ENCODE data around the gene C1RL. TPM values are rescaled to one million over a fixed set of nuclear protein-coding genes. Genes with fewer than 3 reads are reported as not detected.

Gene C1RL
- total RNA-seq, 5 donors from 2014 or later (not counting 1 experiment from before 2014, with no cell fraction given) = 18.1 to 36.6 (median 30.8) TPM

GRCh38 chr12:7113389-7113871 is 4.4 kb upstream of the C1RL start:
- H3K27me3 ChIP-seq (replicated peaks in 1 of 2; ENCODE audit: control insufficient read depth in 2 of 2, extremely low read depth in 1 of 2, insufficient read depth in 2 of 2, low read length in 1 of 2) = no peaks in the 10 kb centered on the region
- ATAC-seq (replicated peaks in 1 of 4) (peak; percentile 8 to 33 (median 24)), DNase-seq (peak in 21 of 35 experiments; percentile 11 to 79 (median 30))
- 58% methylated on average over 3 of the region's 5 CpGs for WGBS (ENCODE audit: insufficient coverage)
- peaks cover 6 to 18% of the 10 kb centered on the region in 2 experiments for H3K4me1 ChIP-seq (ENCODE audit: control insufficient read depth in 1 of 2, extremely low read depth in 1 of 2, insufficient read depth in 2 of 2, low read length in 2 of 2)
- no peaks in the 10 kb centered on the region for H3K9me3 ChIP-seq
- Mint-ChIP-seq H3K36me3 (peaks cover 31% of the 10 kb centered on the region), H3K9me3 (no peaks in the 10 kb centered on the region), H3K27me3 (no peaks in the 10 kb centered on the region), H3K4me3 (no peak overlapping the region), H3K4me1 (peaks cover 14 to 16% (median 15%) of the 10 kb centered on the region in 3 donors), H3K27ac (peak overlapping the region in 1 of 2 donors; percentile 28)
- ChIA-PET CTCF (interaction anchor here (0.5 to 4.1 kb wide), 11 partner anchors 18 to 816 kb away, joined by 3 to 23 read pairs (median 3); partner anchors contain the start of gene SPSB2 (in 2 of the 2)), POLR2A (interaction anchor here in 1 of 2 donors (0.8 kb wide), 1 partner anchor 390 kb away, joined by 3 read pairs; no protein-coding TSS in a partner anchor)
- no peak overlapping the region for H3K4me3 ChIP-seq (ENCODE audit: control insufficient read depth in 1 of 2, extremely low read depth in 1 of 2, low read length in 1 of 2)
- H3K36me3 ChIP-seq (ENCODE audit: control insufficient read depth in 2 of 2, extremely low read depth in 1 of 2, insufficient read depth in 1 of 2, low read length in 1 of 2) = peaks cover 0 to 25% of the 10 kb centered on the region in 2 donors
- H3K27ac ChIP-seq (ENCODE audit: low read length) = no peak overlapping the region

GRCh38 chr12:7112041-7112440 is 3.0 kb upstream of the C1RL start:
- ChIA-PET POLR2A (no interaction called here), CTCF (interaction anchor here (1.0 to 4.1 kb wide), 6 partner anchors 19 to 243 kb away, joined by 3 to 23 read pairs (median 6); partner anchors contain the start of gene SPSB2 (in 2 of the 2))
- H3K36me3 Mint-ChIP-seq = peaks cover 19% of the 10 kb centered on the region
- H3K9me3 Mint-ChIP-seq = no peaks in the 10 kb centered on the region
- no peak overlapping the region for H3K4me3 Mint-ChIP-seq
- H3K27ac ChIP-seq (ENCODE audit: low read length) = no peak overlapping the region
- WGBS (ENCODE audit: insufficient coverage) = 100% methylated on average over 1 of the region's 4 CpGs
- H3K27ac Mint-ChIP-seq = no peak overlapping the region
- H3K9me3 ChIP-seq = no peaks in the 10 kb centered on the region
- ATAC-seq (replicated peaks in 1 of 4) = no peak
- DNase-seq = no peak
- peaks cover 8 to 30% of the 10 kb centered on the region in 2 experiments for H3K4me1 ChIP-seq (ENCODE audit: control insufficient read depth in 1 of 2, extremely low read depth in 1 of 2, insufficient read depth in 2 of 2, low read length in 2 of 2)
- H3K27me3 Mint-ChIP-seq = no peaks in the 10 kb centered on the region
- peaks cover 0 to 22% of the 10 kb centered on the region in 2 donors for H3K36me3 ChIP-seq (ENCODE audit: control insufficient read depth in 2 of 2, extremely low read depth in 1 of 2, insufficient read depth in 1 of 2, low read length in 1 of 2)
- H3K4me3 ChIP-seq (ENCODE audit: control insufficient read depth in 1 of 2, extremely low read depth in 1 of 2, low read length in 1 of 2) = no peak overlapping the region
- H3K27me3 ChIP-seq (replicated peaks in 1 of 2; ENCODE audit: control insufficient read depth in 2 of 2, extremely low read depth in 1 of 2, insufficient read depth in 2 of 2, low read length in 1 of 2) = no peaks in the 10 kb centered on the region
- H3K4me1 Mint-ChIP-seq = peaks cover 23 to 27% (median 25%) of the 10 kb centered on the region in 3 donors

- Mint-ChIP-seq H3K27ac (no peak overlapping the region), H3K27me3 (no peaks in the 10 kb centered on the region), H3K36me3 (peaks cover 24% of the 10 kb centered on the region), H3K4me3 (peak overlapping the region in 1 of 3 donors; percentile 89), H3K4me1 (peaks cover 36 to 41% (median 39%) of the 10 kb centered on the region in 3 donors), H3K9me3 (peaks cover 8 to 13% (median 9%) of the 10 kb centered on the region in 3 donors)
- H3K27ac ChIP-seq (ENCODE audit: low read length) = no peak overlapping the region
- ATAC-seq (replicated peaks in 1 of 4) (no peak), DNase-seq (no peak)
- H3K4me3 ChIP-seq (ENCODE audit: control insufficient read depth in 1 of 2, extremely low read depth in 1 of 2, low read length in 1 of 2) = no peak overlapping the region
- POLR2A ChIA-PET = no interaction called here
- CTCF ChIA-PET = interaction anchor here (0.6 to 4.1 kb wide), 5 partner anchors 184 to 241 kb away, joined by 3 to 23 read pairs (median 3); partner anchors contain the start of gene SPSB2 (in 1 of the 2)
- WGBS (ENCODE audit: insufficient coverage) = 96% methylated on average over 5 of the region's 5 CpGs
- no peaks in the 10 kb centered on the region for H3K9me3 ChIP-seq
- peaks cover 8 to 33% of the 10 kb centered on the region in 2 experiments for H3K4me1 ChIP-seq (ENCODE audit: control insufficient read depth in 1 of 2, extremely low read depth in 1 of 2, insufficient read depth in 2 of 2, low read length in 2 of 2)
- no peaks in the 10 kb centered on the region for H3K27me3 ChIP-seq (replicated peaks in 1 of 2; ENCODE audit: control insufficient read depth in 2 of 2, extremely low read depth in 1 of 2, insufficient read depth in 2 of 2, low read length in 1 of 2)
- peaks cover 0 to 14% of the 10 kb centered on the region in 2 donors for H3K36me3 ChIP-seq (ENCODE audit: control insufficient read depth in 2 of 2, extremely low read depth in 1 of 2, insufficient read depth in 1 of 2, low read length in 1 of 2)
Measured at GRCh38 chr12:7110661-7111060, 1.6 kb upstream of the C1RL start.

- H3K36me3 Mint-ChIP-seq = peaks cover 24% of the 10 kb centered on the region
- peak overlapping the region in 1 of 2 donors; percentile 77 for H3K4me3 ChIP-seq (ENCODE audit: control insufficient read depth in 1 of 2, extremely low read depth in 1 of 2, low read length in 1 of 2)
- DNase-seq = no peak
- peak overlapping the region; percentile 75 to 77 for H3K27ac Mint-ChIP-seq
- peaks cover 8 to 33% of the 10 kb centered on the region in 2 experiments for H3K4me1 ChIP-seq (ENCODE audit: control insufficient read depth in 1 of 2, extremely low read depth in 1 of 2, insufficient read depth in 2 of 2, low read length in 2 of 2)
- H3K27ac ChIP-seq (ENCODE audit: low read length) = peak overlapping the region; percentile 19
- peaks cover 10 to 15% (median 11%) of the 10 kb centered on the region in 3 donors for H3K9me3 Mint-ChIP-seq
- H3K36me3 ChIP-seq (ENCODE audit: control insufficient read depth in 2 of 2, extremely low read depth in 1 of 2, insufficient read depth in 1 of 2, low read length in 1 of 2) = peaks cover 3 to 4% of the 10 kb centered on the region in 2 donors
- ChIA-PET POLR2A (no interaction called here), CTCF (interaction anchor here (0.6 to 2.4 kb wide), 9 partner anchors 10 to 258 kb away, joined by 3 to 11 read pairs (median 4); partner anchors contain the start of genes C12orf57 (in 1 of the 2), CDCA3 (in 1 of the 2), RNU7-1 (in 1 of the 2) and SPSB2 (in 1 of the 2))
- H3K27me3 Mint-ChIP-seq = no peaks in the 10 kb centered on the region
- peak overlapping the region; percentile 77 to 93 (median 89) for H3K4me3 Mint-ChIP-seq
- WGBS (ENCODE audit: insufficient coverage) = 63% methylated on average over 2 of the region's 5 CpGs
- H3K4me1 Mint-ChIP-seq = peaks cover 44 to 49% (median 45%) of the 10 kb centered on the region in 3 donors
- ATAC-seq (replicated peaks in 1 of 4) = no peak
- H3K9me3 ChIP-seq = no peaks in the 10 kb centered on the region
- no peaks in the 10 kb centered on the region for H3K27me3 ChIP-seq (replicated peaks in 1 of 2; ENCODE audit: control insufficient read depth in 2 of 2, extremely low read depth in 1 of 2, insufficient read depth in 2 of 2, low read length in 1 of 2)
Measured at GRCh38 chr12:7109572-7109920, 532 bp upstream of the C1RL start.

GRCh38 chr12:7108003-7108795 is 815 bp downstream of the C1RL start:
- H3K27me3 Mint-ChIP-seq = no peaks in the 10 kb centered on the region
- H3K9me3 Mint-ChIP-seq = peaks cover 10 to 15% (median 11%) of the 10 kb centered on the region in 3 donors
- POLR2A ChIA-PET = interaction anchor here (0.6 to 1.1 kb wide), 3 partner anchors 29 to 493 kb away, joined by 3 to 10 read pairs (median 8); partner anchors contain the start of genes C12orf57 (in 1 of the 2) and RNU7-1 (in 1 of the 2)
- Histone ChIP-seq H3K36me3 (ENCODE audit: control insufficient read depth in 2 of 2, extremely low read depth in 1 of 2, insufficient read depth in 1 of 2, low read length in 1 of 2) (peaks cover 5 to 7% of the 10 kb centered on the region in 2 donors), H3K27me3 (replicated peaks in 1 of 2; ENCODE audit: control insufficient read depth in 2 of 2, extremely low read depth in 1 of 2, insufficient read depth in 2 of 2, low read length in 1 of 2) (no peaks in the 10 kb centered on the region), H3K9me3 (no peaks in the 10 kb centered on the region), H3K27ac (ENCODE audit: low read length) (peak overlapping the region; percentile 75), H3K4me3 (ENCODE audit: control insufficient read depth in 1 of 2, extremely low read depth in 1 of 2, low read length in 1 of 2) (peak overlapping the region; percentile 77 to 88), H3K4me1 (ENCODE audit: control insufficient read depth in 1 of 2, extremely low read depth in 1 of 2, insufficient read depth in 2 of 2, low read length in 2 of 2) (peaks cover 8 to 28% of the 10 kb centered on the region in 2 experiments)
- peak; percentile 22 to 81 (median 61) for DNase-seq
- H3K36me3 Mint-ChIP-seq = peaks cover 26% of the 10 kb centered on the region
- CTCF ChIA-PET = interaction anchor here (0.5 to 2.4 kb wide), 19 partner anchors 9 to 828 kb away, joined by 3 to 15 read pairs (median 4); partner anchors contain the start of genes C12orf57 (in 1 of the 2), LRRC23 (in 1 of the 2), RNU7-1 (in 1 of the 2) and SLC2A3 (in 1 of the 2)
- H3K4me3 Mint-ChIP-seq = peak overlapping the region; percentile 89 to 93 (median 89)
- peak; percentile 92 to 98 (median 96) for ATAC-seq (replicated peaks in 1 of 4)
- H3K27ac Mint-ChIP-seq = peak overlapping the region; percentile 96
- peaks cover 45 to 53% (median 50%) of the 10 kb centered on the region in 3 donors for H3K4me1 Mint-ChIP-seq
- WGBS (ENCODE audit: insufficient coverage) = 8% methylated on average over 10 of the region's 30 CpGs
